ENCODE results near the gene LEMD2. TPM values are rescaled to one million over a fixed set of nuclear protein-coding genes. Genes with fewer than 3 reads are reported as not detected.

The LEMD2 gene
- polyA plus RNA-seq, 1 donor (not counting 4 experiments of a cell fraction or from before 2014, with no cell fraction given): 48.6 TPM

DNA sequence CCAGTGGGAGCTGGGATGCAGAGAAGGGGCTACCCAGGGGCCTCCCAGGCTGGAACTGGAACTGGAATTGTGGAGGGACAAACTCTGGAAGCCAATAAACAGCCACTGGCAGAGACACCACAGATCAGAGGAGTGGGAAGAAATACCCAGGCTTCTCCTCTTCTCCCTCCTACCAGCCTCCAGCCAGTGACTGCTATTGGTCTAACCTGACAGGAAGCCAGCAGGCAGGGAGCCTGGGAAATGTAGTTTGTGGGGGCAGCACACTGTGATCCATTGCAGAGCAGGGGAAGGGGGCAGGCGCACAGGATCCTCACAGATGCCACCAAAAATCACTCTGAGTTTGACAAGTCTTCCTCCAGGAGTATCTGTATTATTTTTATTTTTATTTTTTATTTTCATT lies 26.9 kb upstream of the LEMD2 start:
- no peak overlapping the region for H3K27ac ChIP-seq (ENCODE audit: control insufficient read depth, insufficient read depth, low read length)
- H4K20me1 ChIP-seq (ENCODE audit: control insufficient read depth, extremely low read depth, insufficient read depth, low read length): no peaks in the 10 kb centered on the region
- no peaks in the 10 kb centered on the region for H3K4me1 ChIP-seq (ENCODE audit: control insufficient read depth, extremely low read depth, insufficient read depth, low read length)
- no peaks in the 10 kb centered on the region for H3K9me3 ChIP-seq (ENCODE audit: control insufficient read depth, low read depth, low read length)
- dilution Hi-C loops (cut with MboI; ENCODE audit: extremely low pct_ligation_motif_present, low sequenced_read_pairs): no loop called here
- DNase-seq (ENCODE audit: low read depth, low spot score): no peak
- no peaks in the 10 kb centered on the region for H3K9me1 ChIP-seq (ENCODE audit: control insufficient read depth, extremely low read depth, insufficient read depth, low read length)
- no peak overlapping the region for H3K9ac ChIP-seq (ENCODE audit: control insufficient read depth, extremely low read depth, insufficient read depth, low read length)
- peaks cover 32% of the 10 kb centered on the region for H3K27me3 ChIP-seq (ENCODE audit: control insufficient read depth, extremely low read depth, insufficient read depth, low read length)
- H3K79me2 ChIP-seq (ENCODE audit: control insufficient read depth, insufficient read depth, low read length): no peaks in the 10 kb centered on the region
- FAIRE-seq: no peak
- no peak overlapping the region for H3K4me3 ChIP-seq (ENCODE audit: control insufficient read depth in 2 of 3, extremely low read depth in 1 of 3, insufficient read depth in 2 of 3, low read depth in 1 of 3, low read length in 3 of 3)
- H3K36me3 ChIP-seq (ENCODE audit: control insufficient read depth in 2 of 2, extremely low read depth in 1 of 2, insufficient read depth in 2 of 2, low read length in 2 of 2): no peaks in the 10 kb centered on the region
- no peak overlapping the region for H2AFZ ChIP-seq (ENCODE audit: control insufficient read depth, low read length)
- H3K4me2 ChIP-seq (ENCODE audit: control insufficient read depth, extremely low read depth, insufficient read depth, low read depth, low read length): no peak overlapping the region
- TF ChIP-seq EZH2 (IDR thresholded peaks at IDR 0.05; ENCODE audit: low read length) (no peak), CTCF (optimal IDR thresholded peaks at IDR 0.05 in 1 of 3, IDR thresholded peaks at IDR 0.05 in 1 of 3, conservative IDR thresholded peaks at IDR 0.05 in 1 of 3; ENCODE audit: extremely low read depth in 1 of 3, insufficient read depth in 2 of 3, low read length in 3 of 3) (no peak)

DNA sequence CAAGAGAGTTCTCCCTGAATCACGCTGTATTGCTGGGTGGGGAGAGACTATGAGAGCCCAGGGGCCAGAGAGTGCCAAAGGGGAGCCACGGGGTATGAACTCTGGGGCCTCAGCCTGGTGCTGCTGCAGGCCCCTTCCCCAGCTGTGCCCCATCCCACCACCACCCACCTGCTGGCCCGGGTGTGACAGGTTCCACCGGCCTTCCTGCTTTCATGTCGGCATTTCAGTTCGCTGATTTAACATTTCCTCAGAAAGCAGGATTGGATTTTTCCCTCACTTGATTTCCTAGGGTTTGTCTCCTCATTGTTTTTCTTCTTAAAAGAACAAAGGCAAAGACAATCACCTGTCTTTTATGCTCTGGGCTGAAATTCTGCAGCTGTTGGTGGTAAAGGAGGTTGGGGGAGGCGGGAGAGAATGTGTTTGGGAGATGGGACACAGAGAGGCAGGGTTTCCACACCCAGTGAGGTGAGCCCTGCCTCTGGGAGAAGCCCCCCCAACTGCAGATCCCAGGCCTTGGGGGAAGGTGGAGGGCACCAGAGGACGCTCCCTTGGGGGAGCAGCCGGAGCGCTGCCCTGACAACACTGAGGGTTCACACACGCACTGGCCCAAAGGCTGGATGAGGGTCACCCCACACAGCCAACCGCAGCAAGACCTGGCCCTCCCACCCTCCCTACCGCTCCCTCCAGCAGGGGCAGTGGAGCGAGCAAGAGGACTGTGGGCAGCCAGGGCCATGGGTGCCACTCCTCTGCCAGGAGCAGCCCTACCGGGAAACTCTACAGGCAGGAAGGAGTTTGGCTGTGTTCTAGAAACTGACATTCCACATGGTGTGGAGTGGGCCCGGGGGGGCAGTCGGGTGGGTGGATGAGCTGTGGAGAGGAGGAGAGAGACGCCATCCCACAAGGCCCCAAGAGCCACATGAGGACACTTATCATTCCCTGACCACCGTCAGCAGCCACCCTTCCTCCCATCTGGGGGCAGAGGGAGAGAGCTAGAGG lies 25.4 kb upstream of the LEMD2 start:
- Histone ChIP-seq H3K36me3 (ENCODE audit: control insufficient read depth in 2 of 2, extremely low read depth in 1 of 2, insufficient read depth in 2 of 2, low read length in 2 of 2) (no peaks in the 10 kb centered on the region), H3K4me1 (ENCODE audit: control insufficient read depth, extremely low read depth, insufficient read depth, low read length) (no peaks in the 10 kb centered on the region), H3K27me3 (ENCODE audit: control insufficient read depth, extremely low read depth, insufficient read depth, low read length) (peaks cover 32% of the 10 kb centered on the region), H3K9me3 (ENCODE audit: control insufficient read depth, low read depth, low read length) (no peaks in the 10 kb centered on the region), H4K20me1 (ENCODE audit: control insufficient read depth, extremely low read depth, insufficient read depth, low read length) (no peaks in the 10 kb centered on the region), H3K79me2 (ENCODE audit: control insufficient read depth, insufficient read depth, low read length) (no peaks in the 10 kb centered on the region), H3K9me1 (ENCODE audit: control insufficient read depth, extremely low read depth, insufficient read depth, low read length) (no peaks in the 10 kb centered on the region), H3K27ac (ENCODE audit: control insufficient read depth, insufficient read depth, low read length) (no peak overlapping the region), H3K4me2 (ENCODE audit: control insufficient read depth, extremely low read depth, insufficient read depth, low read depth, low read length) (no peak overlapping the region), H3K9ac (ENCODE audit: control insufficient read depth, extremely low read depth, insufficient read depth, low read length) (no peak overlapping the region), H3K4me3 (ENCODE audit: control insufficient read depth in 2 of 3, extremely low read depth in 1 of 3, insufficient read depth in 2 of 3, low read depth in 1 of 3, low read length in 3 of 3) (no peak overlapping the region), H2AFZ (ENCODE audit: control insufficient read depth, low read length) (no peak overlapping the region)
- no peak for DNase-seq (ENCODE audit: low read depth, low spot score)
- no peak for FAIRE-seq
- dilution Hi-C loops (cut with MboI; ENCODE audit: extremely low pct_ligation_motif_present, low sequenced_read_pairs): no loop called here
- no peak for TF ChIP-seq EZH2 (IDR thresholded peaks at IDR 0.05; ENCODE audit: low read length)
- TF ChIP-seq CTCF (optimal IDR thresholded peaks at IDR 0.05 in 1 of 3, IDR thresholded peaks at IDR 0.05 in 1 of 3, conservative IDR thresholded peaks at IDR 0.05 in 1 of 3; ENCODE audit: extremely low read depth in 1 of 3, insufficient read depth in 2 of 3, low read length in 3 of 3): no peak

All from keratinocyte (primary cell).